HG02870 (cell line): Measurements from ENCODE around the gene RPS6KL1.

Source experiments
- ATAC-seq: cut with Tn5 transposase; IDR thresholded peaks from one replicate; pipeline ENCODE4 v1.9.1; 2021; ENCODE audit warnings: mild to moderate bottlenecking, moderate library complexity; ENCODE audit not compliant: unreplicated experiment

Gene RPS6KL1

DNA sequence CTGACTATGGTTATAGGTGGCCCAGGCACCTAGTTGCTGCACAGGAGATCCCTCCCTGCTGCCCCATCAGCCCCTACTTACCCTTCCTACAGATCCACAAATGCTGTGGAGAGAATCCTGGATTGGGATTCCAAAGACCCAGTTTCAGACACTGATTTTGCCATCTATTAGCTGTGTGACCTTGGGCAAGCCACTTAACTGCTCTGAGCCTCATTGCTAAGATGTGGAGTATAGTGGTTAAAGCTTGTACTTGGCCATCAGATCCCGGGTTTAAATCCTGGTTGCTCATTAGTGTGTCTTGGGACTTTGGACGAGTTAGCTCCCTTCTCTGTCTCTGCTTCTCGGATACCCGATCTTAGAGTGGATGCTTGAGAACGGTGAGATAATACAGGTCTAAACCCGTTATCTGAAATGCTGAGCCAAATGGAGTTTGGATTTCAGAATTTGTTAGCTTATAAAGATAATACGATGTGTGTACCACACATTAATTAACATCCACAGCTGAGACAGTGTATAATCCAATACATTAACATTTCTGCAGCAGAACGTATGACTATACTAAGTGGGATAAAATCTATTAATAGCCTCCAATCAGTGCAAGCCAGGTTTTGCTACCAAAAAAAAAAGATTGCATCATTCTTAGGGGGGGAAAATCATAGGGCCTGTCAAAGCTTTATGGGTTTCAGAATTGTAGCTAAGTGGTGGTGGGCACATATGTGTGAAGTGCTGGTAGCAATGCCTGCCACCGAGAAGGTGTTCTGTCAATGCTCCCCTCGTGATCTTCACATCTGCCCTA, 63.1 kb downstream of the RPS6KL1 start:
- no peak for ATAC-seq

- ATAC-seq: no peak
Observed at GRCh38 chr14:74858022-74858421, 65.0 kb downstream of the RPS6KL1 start.

GRCh38 chr14:74856366-74856765, 66.7 kb downstream of the RPS6KL1 start:
- no peak for ATAC-seq

DNA sequence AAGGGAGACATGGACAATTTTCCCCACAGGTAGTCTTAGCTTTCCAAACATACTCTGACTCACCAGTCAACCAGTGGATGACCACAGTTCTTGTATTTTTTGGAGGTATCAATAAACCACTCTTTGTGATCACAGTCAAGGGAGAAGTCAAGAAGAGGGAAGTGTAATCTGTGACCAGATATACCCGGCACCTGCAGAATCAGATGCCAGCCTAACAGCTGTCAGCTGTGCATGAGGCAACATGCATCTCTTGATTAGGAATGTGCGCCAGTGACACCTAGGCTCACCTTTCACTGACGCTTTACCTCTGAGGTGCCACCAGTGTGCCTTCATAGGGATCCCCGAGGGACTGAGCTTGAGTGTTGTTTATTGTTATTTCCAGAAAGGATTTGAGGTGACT, 67.1 kb downstream of the RPS6KL1 start:
- ATAC-seq: no peak

GRCh38 chr14:74855021-74855420, 68.0 kb downstream of the RPS6KL1 start:
- no peak for ATAC-seq
